Erythroblast (primary cell): ENCODE data around the gene MEF2B.

ENCODE experiments used
- GATA1 ChIP-seq: IDR thresholded peaks from 2 replicates; pipeline ENCODE4 v1.6.1; 2011; ENCODE audit warnings: low read depth, mild to moderate bottlenecking, control low read depth, low read length, moderate library complexity
- POLR2A ChIP-seq: IDR thresholded peaks from 2 replicates; pipeline ENCODE4 v1.6.1; 2011; ENCODE audit warnings: mild to moderate bottlenecking, low read length

DNA sequence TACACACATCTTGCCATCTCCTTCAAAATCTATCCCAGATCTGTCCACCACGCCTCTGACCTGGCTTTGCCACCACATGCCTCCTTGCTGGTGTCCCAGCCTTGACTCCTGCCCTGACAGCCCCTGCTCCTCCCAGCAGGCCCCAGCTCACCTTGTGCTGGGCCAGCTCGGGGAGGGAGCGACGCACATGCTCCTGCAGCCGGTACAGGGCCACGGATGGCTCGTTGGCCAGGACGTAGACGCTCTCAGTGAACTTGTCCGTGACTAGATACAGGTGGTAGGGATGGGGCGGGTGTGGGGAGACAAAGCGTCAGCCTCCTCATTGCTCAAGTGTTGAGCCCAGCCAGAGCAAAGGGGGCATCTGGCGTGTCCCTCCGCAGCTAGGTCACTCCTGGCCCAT lies 16.7 kb upstream of the MEF2B start:
- TF ChIP-seq POLR2A (no peak), GATA1 (no peak)
